H9 (cell line): ENCODE results near the gene XPO1. TPM values are rescaled to one million over a fixed set of nuclear protein-coding genes. Genes with fewer than 3 reads are reported as not detected.

Experiments
- DNase-seq: peaks from one replicate; pipeline ENCODE4 v3.0.0-alpha.2; 2017
- H2AFZ ChIP-seq: one replicate; pipeline ENCODE4 v1.6.1; 2013; ENCODE audit warnings: mild to moderate bottlenecking, low read length, control low read depth, moderate library complexity
- H2AK5ac ChIP-seq: 2 replicates; pipeline ENCODE4 v1.6.1; 2013; ENCODE audit warnings: low read length, control low read depth, mixed read lengths; ENCODE audit not compliant: insufficient read length
- H2BK120ac ChIP-seq: one replicate; pipeline ENCODE4 v1.6.1; 2013; ENCODE audit warnings: low read depth, mild to moderate bottlenecking, low read length, control low read depth, inconsistent platforms; ENCODE audit not compliant: poor library complexity, severe bottlenecking
- H2BK12ac ChIP-seq: 2 replicates; pipeline ENCODE4 v1.6.1; 2013; ENCODE audit warnings: low read length, control low read depth, mixed read lengths, low read depth; ENCODE audit not compliant: insufficient read length
- H2BK15ac ChIP-seq: 2 replicates; pipeline ENCODE4 v1.6.1; 2013; ENCODE audit warnings: low read depth, low read length, control low read depth
- H2BK20ac ChIP-seq: one replicate; pipeline ENCODE4 v1.6.1; 2013; ENCODE audit warnings: low read depth, mild to moderate bottlenecking, low read length, control low read depth, inconsistent platforms; ENCODE audit not compliant: poor library complexity, severe bottlenecking
- H2BK5ac ChIP-seq: 2 replicates; pipeline ENCODE4 v1.6.1; 2013; ENCODE audit warnings: low read length, control low read depth, mixed read lengths; ENCODE audit not compliant: insufficient read length
- H3K14ac ChIP-seq: 2 replicates; pipeline ENCODE4 v1.6.1; 2013; ENCODE audit warnings: low read length, control low read depth; ENCODE audit not compliant: insufficient read depth
- H3K18ac ChIP-seq: 2 replicates; pipeline ENCODE4 v1.6.1; 2013; ENCODE audit warnings: low read depth, mild to moderate bottlenecking, mixed read lengths, low read length, control low read depth; ENCODE audit not compliant: insufficient read length
- H3K23ac ChIP-seq: 2 replicates; pipeline ENCODE4 v1.6.1; 2013; ENCODE audit warnings: low read length, control low read depth, mixed read lengths, low read depth; ENCODE audit not compliant: insufficient read length
- H3K23me2 ChIP-seq: 2 replicates; pipeline ENCODE4 v1.6.1; 2013; ENCODE audit warnings: low read depth, mild to moderate bottlenecking, mixed read lengths, low read length, control low read depth; ENCODE audit not compliant: insufficient read length, poor library complexity, severe bottlenecking
- H3K27ac ChIP-seq: 2 replicates; pipeline ENCODE4 v1.5.1; 2013; ENCODE audit warnings: low read length, control low read depth, mixed read lengths, low read depth; ENCODE audit not compliant: insufficient read length
- H3K27me3 ChIP-seq: 2 replicates; pipeline ENCODE4 v1.6.1; 2013; ENCODE audit warnings: low read length, control low read depth, inconsistent platforms; ENCODE audit not compliant: insufficient read depth
- H3K4ac ChIP-seq: 2 replicates; pipeline ENCODE4 v1.6.1; 2013; ENCODE audit warnings: low read depth, mild to moderate bottlenecking, control low read depth, inconsistent platforms, low read length, moderate library complexity
- H3K4me1 ChIP-seq: 2 replicates; pipeline ENCODE4 v1.6.1; 2013; ENCODE audit warnings: low read length, control low read depth, inconsistent platforms; ENCODE audit not compliant: insufficient read depth
- H3K4me2 ChIP-seq: 2 replicates; pipeline ENCODE4 v1.6.1; 2013; ENCODE audit warnings: low read length, control low read depth, mixed read lengths; ENCODE audit not compliant: insufficient read length, insufficient read depth
- H3K56ac ChIP-seq: 2 replicates; pipeline ENCODE4 v1.6.1; 2013; ENCODE audit warnings: low read depth, mild to moderate bottlenecking, mixed read lengths, low read length, control low read depth; ENCODE audit not compliant: insufficient read length
- H3K79me1 ChIP-seq: 2 replicates; pipeline ENCODE4 v1.6.1; 2013; ENCODE audit warnings: low read depth, mild to moderate bottlenecking, moderate library complexity, low read length, control low read depth, inconsistent platforms; ENCODE audit not compliant: insufficient read depth, poor library complexity, severe bottlenecking
- H3K79me2 ChIP-seq: 2 replicates; pipeline ENCODE4 v1.6.1; 2013; ENCODE audit warnings: low read length, control low read depth, inconsistent platforms; ENCODE audit not compliant: insufficient read depth
- H3K9ac ChIP-seq: 2 replicates; pipeline ENCODE4 v1.6.1; 2013; ENCODE audit warnings: low read length, control low read depth, mixed read lengths; ENCODE audit not compliant: insufficient read length; ENCODE audit errors: extremely low read depth
- H3K9me3 ChIP-seq: one replicate; pipeline ENCODE4 v1.6.1; 2013; ENCODE audit warnings: low read depth, low read length, inconsistent platforms; ENCODE audit not compliant: control insufficient read depth
- H3T11ph ChIP-seq: one replicate; pipeline ENCODE4 v1.6.1; 2013; ENCODE audit warnings: mild to moderate bottlenecking, low read length, control low read depth, inconsistent platforms
- H4K20me1 ChIP-seq: one replicate; pipeline ENCODE4 v1.6.1; 2013; ENCODE audit not compliant: control insufficient read depth, insufficient read length, insufficient read depth
- H4K5ac ChIP-seq: 2 replicates; pipeline ENCODE4 v1.6.1; 2013; ENCODE audit warnings: low read depth, mild to moderate bottlenecking, mixed read lengths, low read length, control low read depth; ENCODE audit not compliant: insufficient read length
- H4K8ac ChIP-seq: replicated peaks from 2 replicates; pipeline ENCODE4 v1.6.1; 2013; ENCODE audit warnings: low read length, control low read depth, mixed read lengths, low read depth; ENCODE audit not compliant: insufficient read length
- H4K91ac ChIP-seq: 2 replicates; pipeline ENCODE4 v1.6.1; 2013; ENCODE audit warnings: low read depth, mild to moderate bottlenecking, moderate library complexity, mixed read lengths, low read length, control low read depth; ENCODE audit not compliant: insufficient read length
- H3K27ac Mint-ChIP-seq, 3 experiments: 2 replicates in 2 of 3; 3 replicates in 1 of 3; pipeline ENCODE4 v1.8.0; 2020 to 2021; ENCODE audit warnings: mixed read lengths in 3 of 3, mild to moderate bottlenecking in 1 of 3, moderate library complexity in 1 of 3
- H3K27me3 Mint-ChIP-seq: 2 replicates; pipeline ENCODE4 v1.8.0; 2021; ENCODE audit warnings: low read depth, mild to moderate bottlenecking, moderate library complexity, mixed read lengths
- H3K36me3 Mint-ChIP-seq, 3 experiments: 2 replicates in 2 of 3; 3 replicates in 1 of 3; pipeline ENCODE4 v1.8.0; 2020 to 2021; ENCODE audit warnings: low read depth in 3 of 3, mixed read lengths in 3 of 3; ENCODE audit not compliant: insufficient read depth in 1 of 3
- H3K4me1 Mint-ChIP-seq, 2 experiments: 2 replicates each; pipeline ENCODE4 v1.8.0; 2020; ENCODE audit warnings: mixed read lengths in 2 of 2
- H3K4me3 Mint-ChIP-seq, 2 experiments: 2 replicates in 1 of 2; 3 replicates in 1 of 2; pipeline ENCODE4 v1.8.0; 2020 to 2021; ENCODE audit warnings: mild to moderate bottlenecking in 2 of 2, mixed read lengths in 2 of 2, moderate library complexity in 1 of 2
- H3K9me3 Mint-ChIP-seq, 2 experiments: 2 replicates in 1 of 2; 3 replicates in 1 of 2; pipeline ENCODE4 v1.8.0; 2020; ENCODE audit warnings: mild to moderate bottlenecking in 2 of 2, mixed read lengths in 2 of 2, moderate library complexity in 1 of 2
- WGBS: extraction: QIAGEN DNeasy Blood & Tissue Kit; methylation state at CpG from one replicate; pipeline ENCODE4 v1.1.7; 2013; ENCODE audit warnings: missing lambda C conversion rate, low lambda C conversion rate, mixed read lengths; ENCODE audit not compliant: insufficient read length; ENCODE audit errors: extremely low coverage; 5-methylcytosine and 5-hydroxymethylcytosine counted together
- total RNA-seq: library from RNA; stranded (reverse); gene quantifications from 2 replicates; pipeline ENCODE4 v1.2.1, GENCODE V29; 2021
- TF ChIP-seq, protein P1 (sequence below): fragments of 200-600 bp; sonication (generic); conservative IDR thresholded peaks from 3 replicates; pipeline ENCODE4 v1.8.0; 2021; ENCODE audit warnings: antibody characterized with exemption, mild to moderate bottlenecking

XPO1 gene
- total RNA-seq, 1 experiment from 2014 or later: 320 TPM

DNA sequence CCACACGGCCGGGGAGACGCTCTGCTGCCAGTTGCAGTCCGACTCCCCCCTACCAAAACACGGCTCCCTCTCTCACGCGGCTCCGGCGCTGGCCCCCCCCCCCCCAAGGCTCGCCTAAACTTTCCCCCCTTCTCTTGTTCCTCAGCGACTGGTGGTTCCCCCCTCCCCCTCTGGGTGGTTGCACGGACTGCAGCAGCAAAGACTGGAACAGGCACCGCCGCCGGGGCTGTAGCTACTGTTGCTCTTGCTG, 281 bp downstream of the XPO1 start:
- Histone ChIP-seq H2BK120ac (peak overlapping the region; percentile 93), H2AFZ (no peak overlapping the region), H2BK15ac (no peak overlapping the region), H3K4ac (peak overlapping the region; percentile 37; the same call in 1 of the 2 replicates), H4K5ac (peak overlapping the region; percentile 39), H3K9ac (peak overlapping the region; percentile 99), H3K18ac (peak overlapping the region; percentile 99), H2AK5ac (no peak overlapping the region), H3K4me1 (no peaks in the 10 kb centered on the region), H3K56ac (peak overlapping the region; percentile 70), H3K27me3 (no peaks in the 10 kb centered on the region), H4K8ac (peak overlapping the region; percentile 12), H3K4me2 (peak overlapping the region; percentile 32), H3K23me2 (peaks cover 4% of the 10 kb centered on the region), H3K27ac (peak overlapping the region; percentile 92), H2BK12ac (no peak overlapping the region), H4K91ac (peak overlapping the region; percentile 37), H4K20me1 (no peaks in the 10 kb centered on the region), H3K79me1 (no peaks in the 10 kb centered on the region), H3K23ac (no peak overlapping the region), H3K79me2 (peaks cover 30% of the 10 kb centered on the region), H3K9me3 (no peaks in the 10 kb centered on the region), H2BK20ac (no peak overlapping the region), H3T11ph (peak overlapping the region; percentile 62), H3K14ac (peak overlapping the region; percentile 98), H2BK5ac (peak overlapping the region; percentile 90)
- peaks cover 18 to 31% (median 28%) of the 10 kb centered on the region in 3 experiments for H3K36me3 Mint-ChIP-seq
- peak overlapping the region; percentile 93 to 98 for H3K4me3 Mint-ChIP-seq
- no peak for DNase-seq
- peaks cover 4% of the 10 kb centered on the region for H3K27me3 Mint-ChIP-seq
- WGBS: no CpG with 5 or more reads among the region's 15 CpGs
- TF ChIP-seq, protein P1, sequence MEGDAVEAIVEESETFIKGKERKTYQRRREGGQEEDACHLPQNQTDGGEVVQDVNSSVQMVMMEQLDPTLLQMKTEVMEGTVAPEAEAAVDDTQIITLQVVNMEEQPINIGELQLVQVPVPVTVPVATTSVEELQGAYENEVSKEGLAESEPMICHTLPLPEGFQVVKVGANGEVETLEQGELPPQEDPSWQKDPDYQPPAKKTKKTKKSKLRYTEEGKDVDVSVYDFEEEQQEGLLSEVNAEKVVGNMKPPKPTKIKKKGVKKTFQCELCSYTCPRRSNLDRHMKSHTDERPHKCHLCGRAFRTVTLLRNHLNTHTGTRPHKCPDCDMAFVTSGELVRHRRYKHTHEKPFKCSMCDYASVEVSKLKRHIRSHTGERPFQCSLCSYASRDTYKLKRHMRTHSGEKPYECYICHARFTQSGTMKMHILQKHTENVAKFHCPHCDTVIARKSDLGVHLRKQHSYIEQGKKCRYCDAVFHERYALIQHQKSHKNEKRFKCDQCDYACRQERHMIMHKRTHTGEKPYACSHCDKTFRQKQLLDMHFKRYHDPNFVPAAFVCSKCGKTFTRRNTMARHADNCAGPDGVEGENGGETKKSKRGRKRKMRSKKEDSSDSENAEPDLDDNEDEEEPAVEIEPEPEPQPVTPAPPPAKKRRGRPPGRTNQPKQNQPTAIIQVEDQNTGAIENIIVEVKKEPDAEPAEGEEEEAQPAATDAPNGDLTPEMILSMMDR: no peak
- H3K27ac Mint-ChIP-seq: peak overlapping the region; percentile 100
- H3K4me1 Mint-ChIP-seq: peaks cover 17 to 28% of the 10 kb centered on the region in 2 experiments
- peaks cover 8 to 11% of the 10 kb centered on the region in 2 experiments for H3K9me3 Mint-ChIP-seq
